K562 (cell line): Measurements from ENCODE around the gene ZFYVE28. TPM values are rescaled to one million over a fixed set of nuclear protein-coding genes. Genes with fewer than 3 reads are reported as not detected.

Experiments used
- ATAC-seq: fragments of 200-7000 bp; cut with Tn5 transposase; 3 replicates; pipeline ENCODE4 v1.9.1; 2020; ENCODE audit warnings: moderate library complexity
- BruUV-seq: library from RNA; stranded (reverse); fragments of 400-500 nt; replicated peaks from 2 replicates; lab custom pipeline; 2021; lab: Mats Ljungman, UMichigan
- CTCF ChIA-PET: fragments of 300-600 bp; formaldehyde crosslinking; extraction: SDS; loops from one replicate; lab custom pipeline; 2021; ENCODE audit warnings: low intra/inter-chr PET ratio; lab: Yijun Ruan, JAX
- POLR2A ChIA-PET: fragments of 300-600, 350-650 bp; sonication (Branson Sonifier 250); formaldehyde crosslinking; extraction: SDS; loops from one replicate; lab custom pipeline; 2021; ENCODE audit warnings: antibody characterized with exemption, inconsistent platforms; lab: Yijun Ruan, JAX
- DNase-seq, 4 experiments: peaks; one replicate each; pipeline versions ENCODE4 v3.0.0 to v3.0.0-alpha.2; 2011 to 2018; ENCODE audit warnings: low spot score in 3 of 4, mixed read lengths in 3 of 4; ENCODE audit errors: extremely low read depth in 1 of 4
- FAIRE-seq: peaks from 2 replicates; lab custom pipeline; 2011; peaks lifted over from hg19 to GRCh38; lab: Jason Lieb, UNC
- H2AFZ ChIP-seq: 2 replicates; pipeline ENCODE4 v1.6.0; 2011; ENCODE audit warnings: low read depth, low read length, control low read depth, inconsistent platforms
- H3K27ac ChIP-seq: fragments of 200-600 bp; 3 replicates; pipeline ENCODE4 v1.8.0; 2011; ENCODE audit warnings: low read depth, mild to moderate bottlenecking, control low read depth, inconsistent platforms, low read length, moderate library complexity, mixed read lengths; ENCODE audit errors: extremely low read depth
- H3K27me3 ChIP-seq, 2 experiments: fragments of 300-600 bp in 1 of 2; 2 replicates in 1 of 2; 3 replicates in 1 of 2; pipeline versions ENCODE4 v1.6.0 to v1.8.0; 2011; ENCODE audit warnings: inconsistent platforms in 2 of 2, low read length in 2 of 2, mild to moderate bottlenecking in 1 of 2, mixed read lengths in 1 of 2, moderate library complexity in 1 of 2; ENCODE audit not compliant: control insufficient read depth in 2 of 2, insufficient read depth in 2 of 2
- H3K36me3 ChIP-seq: fragments of 300-600 bp; 3 replicates; pipeline ENCODE4 v1.8.0; 2011; ENCODE audit warnings: mild to moderate bottlenecking, low read length, inconsistent platforms; ENCODE audit not compliant: control insufficient read depth, insufficient read depth
- H3K4me1 ChIP-seq, 2 experiments: fragments of 200-600 bp in 1 of 2; replicated peaks in 1 of 2; 2 replicates in 1 of 2; 3 replicates in 1 of 2; pipeline versions ENCODE4 v1.5.1 to v1.8.0; 2011; ENCODE audit warnings: inconsistent platforms in 2 of 2, low read length in 2 of 2, mild to moderate bottlenecking in 1 of 2, mixed read lengths in 1 of 2, moderate library complexity in 1 of 2; ENCODE audit not compliant: control insufficient read depth in 2 of 2, insufficient read depth in 2 of 2
- H3K4me2 ChIP-seq: 2 replicates; pipeline ENCODE4 v1.6.1; 2011; ENCODE audit warnings: low read length, control low read depth, inconsistent platforms, mixed read lengths; ENCODE audit not compliant: insufficient read depth
- H3K4me3 ChIP-seq: fragments of 200-600 bp; sonication (generic), shearing (Covaris generic); 2 replicates; pipeline ENCODE4 v1.5.1; 2016; ENCODE audit warnings: control low read depth, inconsistent platforms
- H3K79me2 ChIP-seq: fragments of 200-600 bp; 3 replicates; pipeline ENCODE4 v1.8.0; 2011; ENCODE audit warnings: low read length, inconsistent platforms; ENCODE audit not compliant: control insufficient read depth, insufficient read depth
- H3K9ac ChIP-seq, 2 experiments: 2 replicates each; pipeline versions ENCODE4 v1.6.0 to v1.6.1; 2011; ENCODE audit warnings: low read depth in 2 of 2, low read length in 2 of 2, control low read depth in 1 of 2, inconsistent platforms in 1 of 2, mild to moderate bottlenecking in 1 of 2, mixed read lengths in 1 of 2; ENCODE audit not compliant: insufficient read depth in 1 of 2
- H3K9me1 ChIP-seq: one replicate; pipeline ENCODE4 v1.6.0; 2011; ENCODE audit warnings: inconsistent platforms, mild to moderate bottlenecking, low read length, moderate library complexity; ENCODE audit not compliant: control insufficient read depth, insufficient read depth
- H3K9me3 ChIP-seq: replicated peaks from 2 replicates; pipeline ENCODE4 v1.5.1; 2011; ENCODE audit warnings: low read depth, low read length, inconsistent platforms; ENCODE audit not compliant: control insufficient read depth, insufficient read depth
- H4K20me1 ChIP-seq: replicated peaks from 2 replicates; pipeline ENCODE4 v1.6.1; 2011; ENCODE audit warnings: low read length, inconsistent platforms, mixed read lengths; ENCODE audit not compliant: control insufficient read depth, insufficient read depth
- C11orf30 ChIP-seq: fragments of 450-650 bp; IDR thresholded peaks from 2 replicates; pipeline ENCODE4 v1.6.1; 2016; ENCODE audit warnings: low read depth, mild to moderate bottlenecking
- CCNT2 ChIP-seq: IDR thresholded peaks from 2 replicates; pipeline ENCODE4 v1.6.1; 2011; ENCODE audit warnings: borderline replicate concordance, low read depth, mild to moderate bottlenecking, moderate library complexity, mixed read lengths, low read length; ENCODE audit not compliant: insufficient read length; ENCODE audit errors: extremely low read depth
- CEBPG ChIP-seq, 3 experiments: fragments of 200-800 bp in 1 of 3; sonication (Bioruptor generic) in 1 of 3; sonication (generic) in 1 of 3; formaldehyde crosslinking in 1 of 3; IDR thresholded peaks in 2 of 3; conservative IDR thresholded peaks in 1 of 3; 2 replicates each; pipeline versions ENCODE4 v1.6.1 to v1.8.0; 2016 to 2022; ENCODE audit warnings: missing compliant biosample characterization in 2 of 3, missing genetic modification characterization in 2 of 3, mild to moderate bottlenecking in 1 of 3, missing genetic modification reagents in 1 of 3
- DMBX1 ChIP-seq: fragments of 250-450 bp; sonication (Bioruptor Pico); IDR thresholded peaks from 2 replicates; pipeline ENCODE4 v1.8.0; 2022; ENCODE audit warnings: inconsistent platforms, mild to moderate bottlenecking, moderate library complexity, borderline replicate concordance
- FOXA3 ChIP-seq, 2 experiments: fragments of 450-650 bp in 1 of 2; sonication (generic) in 1 of 2; formaldehyde crosslinking; IDR thresholded peaks in 1 of 2; conservative IDR thresholded peaks in 1 of 2; 2 replicates each; pipeline versions ENCODE4 v1.4.0 to v1.8.0; 2020 to 2022; ENCODE audit warnings: mild to moderate bottlenecking in 2 of 2, missing genetic modification reagents in 1 of 2
- HDAC1 ChIP-seq, 2 experiments: fragments of 450-650 bp; IDR thresholded peaks; 2 replicates each; pipeline ENCODE4 v1.6.1; 2016 to 2017; ENCODE audit warnings: inconsistent platforms in 1 of 2, mild to moderate bottlenecking in 1 of 2, moderate library complexity in 1 of 2
- KDM1A ChIP-seq, 2 experiments: fragments of 450-650 bp; IDR thresholded peaks; 2 replicates each; pipeline ENCODE4 v1.6.1; 2016; ENCODE audit warnings: mild to moderate bottlenecking in 2 of 2
- MEIS2 ChIP-seq: fragments of 450-650 bp; IDR thresholded peaks from 2 replicates; pipeline ENCODE4 v1.6.1; 2014; ENCODE audit warnings: mild to moderate bottlenecking; ENCODE audit not compliant: partially characterized antibody
- NCOA2 ChIP-seq, 2 experiments: fragments of 450-650 bp; IDR thresholded peaks; 2 replicates each; pipeline ENCODE4 v1.6.1; 2018; ENCODE audit warnings: mild to moderate bottlenecking in 2 of 2, moderate library complexity in 1 of 2; ENCODE audit not compliant: partially characterized antibody in 2 of 2
- RCOR1 ChIP-seq, 2 experiments: IDR thresholded peaks; 2 replicates each; pipeline ENCODE4 v1.6.1; 2012; ENCODE audit warnings: low read depth in 2 of 2, low read length in 2 of 2, borderline replicate concordance in 1 of 2, improper control_type of control experiment in 1 of 2
- RHOXF2B ChIP-seq: fragments of 250-450 bp; sonication (Bioruptor Pico); conservative IDR thresholded peaks from 2 replicates; pipeline ENCODE4 v1.5.1; 2021
- SNRNP70 ChIP-seq: fragments of 200-400 bp; formaldehyde crosslinking; optimal IDR thresholded peaks from 2 replicates; pipeline ENCODE3; 2017; ENCODE audit warnings: low read depth, low read length
- SOX6 ChIP-seq: fragments of 450-650 bp; IDR thresholded peaks from 2 replicates; pipeline ENCODE4 v1.6.1; 2014; ENCODE audit warnings: mild to moderate bottlenecking
- TEAD4 ChIP-seq, 2 experiments: sonication (generic) in 1 of 2; formaldehyde crosslinking in 1 of 2; IDR thresholded peaks; 2 replicates each; pipeline versions ENCODE4 v1.6.1 to v1.8.0; 2012 to 2022; ENCODE audit warnings: borderline replicate concordance in 1 of 2, inconsistent platforms in 1 of 2, low read length in 1 of 2, mild to moderate bottlenecking in 1 of 2, missing genetic modification reagents in 1 of 2
- WGBS: fragments of 100-300 bp; shearing (Covaris generic); methylation state at CpG from one replicate; pipeline ENCODE4 v1.1.6; 2016; ENCODE audit warnings: low coverage, mixed read lengths; ENCODE audit not compliant: insufficient coverage; ENCODE audit errors: missing lambda C conversion rate; 5-methylcytosine and 5-hydroxymethylcytosine counted together
- in situ Hi-C: fragments of 300-500 bp; cut with MboI; formaldehyde crosslinking; loops from 4 replicates; pipeline ENCODE4 v1.15.0; 2018; ENCODE audit warnings: inconsistent platforms, mixed read lengths
- intact Hi-C: fragments of 100-400 bp; cut with micrococcal nuclease; formaldehyde crosslinking; loops from 2 replicates; pipeline ENCODE4 v1.14.2; 2022
- polyA plus RNA-seq, 8 experiments: library from polyadenylated mRNA; depleted of rRNA in 4 of 8; stranded (reverse) in 5 of 8; unstranded in 3 of 8; fragments of >200 nt; fragmentation: Nextera tagmentation in 2 of 8; fragmentation: Illumina TruSeq in 1 of 8; extraction: Ambion mirVana in 2 of 8; extraction: Trizol in 1 of 8; gene quantifications; 2 replicates each; pipeline versions ENCODE4 v1.2.1 to v1.2.3, GENCODE V29; 2011 to 2014; ENCODE audit warnings: inconsistent platforms in 1 of 8, missing spikeins in 1 of 8
- total RNA-seq, 7 experiments: library from RNA; depleted of rRNA in 6 of 7; stranded (reverse); fragments of >200 nt in 6 of 7; fragmentation: Illumina TruSeq in 2 of 7; extraction: Trizol in 2 of 7; gene quantifications; 2 replicates each; pipeline versions ENCODE4 v1.2.1 to v1.2.3, GENCODE V29; 2011 to 2021; ENCODE audit warnings: low replicate concordance in 1 of 7
- TF ChIP-seq, protein P1 (sequence below), 2 experiments: fragments of 250-450 bp in 1 of 2; fragments of 450-650 bp in 1 of 2; sonication (Bioruptor Pico) in 1 of 2; IDR thresholded peaks; 2 replicates each; pipeline versions ENCODE4 v1.6.1 to v1.8.0; 2016 to 2021; ENCODE audit warnings: mild to moderate bottlenecking in 2 of 2, moderate library complexity in 2 of 2, missing compliant biosample characterization in 1 of 2, missing genetic modification characterization in 1 of 2
- TF ChIP-seq, protein P2 (sequence below), 2 experiments: fragments of 450-650 bp; conservative IDR thresholded peaks; 2 replicates each; pipeline ENCODE4 v1.6.1; 2017; ENCODE audit warnings: mild to moderate bottlenecking in 2 of 2, moderate library complexity in 2 of 2
- TF ChIP-seq, protein P3 (sequence below): sonication (generic); formaldehyde crosslinking; IDR thresholded peaks from 2 replicates; pipeline ENCODE4 v1.8.0; 2022; ENCODE audit warnings: mild to moderate bottlenecking, low read depth, missing genetic modification reagents

Gene ZFYVE28
- total and polyA plus RNA-seq, 9 of the 15 experiments (the other 6 are each of a cell fraction or from before 2014, with no cell fraction given), result 1.3 to 24.8 (median 8.9) TPM

GRCh38 chr4:2347190-2347589 is 71.3 kb downstream of the ZFYVE28 start:
- no peaks in the 10 kb centered on the region for H3K79me2 ChIP-seq
- DNase-seq (no peak), FAIRE-seq (no peak), ATAC-seq (no peak)
- intact Hi-C loops (no loop called here), in situ Hi-C loops (no loop called here)
- no peaks in the 10 kb centered on the region for H3K9me3 ChIP-seq
- H3K36me3 ChIP-seq, result peaks cover 9% of the 10 kb centered on the region; the same call in 1 of the 3 replicates
- H3K4me2 ChIP-seq, result no peak overlapping the region
- POLR2A ChIA-PET, result no interaction called here
- peaks cover 3% of the 10 kb centered on the region for H3K9me1 ChIP-seq
- no peak overlapping the region for H3K27ac ChIP-seq
- peaks cover 3% of the 10 kb centered on the region for H4K20me1 ChIP-seq
- no peak overlapping the region for H3K4me3 ChIP-seq
- H3K4me1 ChIP-seq, result peaks cover 0 to 3% of the 10 kb centered on the region in 2 experiments; a peak in 1 of 5 replicates
- WGBS, result 17% methylated on average over 4 of the region's 4 CpGs
- CTCF ChIA-PET, result no interaction called here
- no peaks in the 10 kb centered on the region for H3K27me3 ChIP-seq
- H3K9ac ChIP-seq, result no peak overlapping the region
- no TSS peak for BruUV-seq
- H2AFZ ChIP-seq, result no peak overlapping the region
- TF ChIP-seq KDM1A (IDR thresholded peaks at IDR 0.05), result peak; percentile 49 to 50
- TF ChIP-seq NCOA2 (IDR thresholded peaks at IDR 0.05; ENCODE audit: partially characterized antibody in 2 of 2), result no peak
- TF ChIP-seq CEBPG (CRISPR knock-in tag; IDR thresholded peaks at IDR 0.05), result no peak
- 0 out of 4 replicates have a peak, but pooled peaks of 1 of the 2 experiments have one; percentile 1 for TF ChIP-seq CEBPG (tag; conservative IDR thresholded peaks at IDR 0.05 in 1 of 2, IDR thresholded peaks at IDR 0.05 in 1 of 2)
- no peak for TF ChIP-seq C11orf30
- TF ChIP-seq MEIS2, result peak; percentile 68
- TF ChIP-seq HDAC1 (IDR thresholded peaks at IDR 0.05), result 0 out of 4 replicates have a peak, but pooled peaks of 1 of the 2 experiments have one; percentile 13
- TF ChIP-seq SNRNP70, result no peak
- no peak for TF ChIP-seq RHOXF2B
- TF ChIP-seq SOX6, result peak; percentile 59; the same call in 1 of the 2 replicates
- no peak for TF ChIP-seq CCNT2
- no peak for TF ChIP-seq DMBX1 (CRISPR knock-in tag)
- peak in 1 of 2 experiments; percentile 61; a peak in 2 of 4 replicates for TF ChIP-seq RCOR1 (IDR thresholded peaks at IDR 0.05; ENCODE audit: borderline replicate concordance in 1 of 2, low read depth in 2 of 2, low read length in 2 of 2)
- peak; percentile 17; the same call in 1 of the 2 replicates for TF ChIP-seq TEAD4 (IDR thresholded peaks at IDR 0.05; ENCODE audit: low read length)
- no peak for TF ChIP-seq TEAD4 (CRISPR knock-in tag; IDR thresholded peaks at IDR 0.05; ENCODE audit: borderline replicate concordance)
- TF ChIP-seq, protein P1, sequence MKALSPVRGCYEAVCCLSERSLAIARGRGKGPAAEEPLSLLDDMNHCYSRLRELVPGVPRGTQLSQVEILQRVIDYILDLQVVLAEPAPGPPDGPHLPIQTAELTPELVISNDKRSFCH (CRISPR knock-in tag; IDR thresholded peaks at IDR 0.05), result no peak
- TF ChIP-seq, protein P1 (tag; IDR thresholded peaks at IDR 0.05), result peak; percentile 57; the same call in 1 of the 2 replicates
- TF ChIP-seq, protein P2, sequence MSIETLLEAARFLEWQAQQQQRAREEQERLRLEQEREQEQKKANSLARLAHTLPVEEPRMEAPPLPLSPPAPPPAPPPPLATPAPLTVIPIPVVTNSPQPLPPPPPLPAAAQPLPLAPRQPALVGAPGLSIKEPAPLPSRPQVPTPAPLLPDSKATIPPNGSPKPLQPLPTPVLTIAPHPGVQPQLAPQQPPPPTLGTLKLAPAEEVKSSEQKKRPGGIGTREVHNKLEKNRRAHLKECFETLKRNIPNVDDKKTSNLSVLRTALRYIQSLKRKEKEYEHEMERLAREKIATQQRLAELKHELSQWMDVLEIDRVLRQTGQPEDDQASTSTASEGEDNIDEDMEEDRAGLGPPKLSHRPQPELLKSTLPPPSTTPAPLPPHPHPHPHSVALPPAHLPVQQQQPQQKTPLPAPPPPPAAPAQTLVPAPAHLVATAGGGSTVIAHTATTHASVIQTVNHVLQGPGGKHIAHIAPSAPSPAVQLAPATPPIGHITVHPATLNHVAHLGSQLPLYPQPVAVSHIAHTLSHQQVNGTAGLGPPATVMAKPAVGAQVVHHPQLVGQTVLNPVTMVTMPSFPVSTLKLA (conservative IDR thresholded peaks at IDR 0.05), result no peak
- TF ChIP-seq, protein P3, sequence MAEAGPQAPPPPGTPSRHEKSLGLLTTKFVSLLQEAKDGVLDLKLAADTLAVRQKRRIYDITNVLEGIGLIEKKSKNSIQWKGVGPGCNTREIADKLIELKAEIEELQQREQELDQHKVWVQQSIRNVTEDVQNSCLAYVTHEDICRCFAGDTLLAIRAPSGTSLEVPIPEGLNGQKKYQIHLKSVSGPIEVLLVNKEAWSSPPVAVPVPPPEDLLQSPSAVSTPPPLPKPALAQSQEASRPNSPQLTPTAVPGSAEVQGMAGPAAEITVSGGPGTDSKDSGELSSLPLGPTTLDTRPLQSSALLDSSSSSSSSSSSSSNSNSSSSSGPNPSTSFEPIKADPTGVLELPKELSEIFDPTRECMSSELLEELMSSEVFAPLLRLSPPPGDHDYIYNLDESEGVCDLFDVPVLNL (CRISPR knock-in tag), result no peak
- TF ChIP-seq FOXA3 (CRISPR knock-in tag; conservative IDR thresholded peaks at IDR 0.05 in 1 of 2, IDR thresholded peaks at IDR 0.05 in 1 of 2), result peak in 1 of 2 experiments; percentile 57; a peak in 2 of 4 replicates
